PFSK-1 (cell line): Measurements from ENCODE around the gene SLC5A5.

Source experiments
- FOXP2 ChIP-seq: optimal IDR thresholded peaks from 2 replicates; pipeline ENCODE3; 2011; ENCODE audit warnings: borderline replicate concordance, control low read depth, inconsistent platforms; ENCODE audit not compliant: insufficient read depth; ENCODE audit errors: extremely low read length, extremely low read depth
- POLR2AphosphoS5 ChIP-seq: IDR thresholded peaks from 2 replicates; pipeline ENCODE4 v1.6.1; 2012; ENCODE audit warnings: low read depth, mild to moderate bottlenecking, control low read depth, low read length, moderate library complexity
- SIN3A ChIP-seq: IDR thresholded peaks from 2 replicates; pipeline ENCODE4 v1.6.1; 2012; ENCODE audit warnings: mild to moderate bottlenecking, low read length, moderate library complexity, borderline replicate concordance; ENCODE audit not compliant: insufficient read depth
- TAF1 ChIP-seq: IDR thresholded peaks from 2 replicates; pipeline ENCODE4 v1.6.1; 2012; ENCODE audit warnings: low read length, control low read depth, borderline replicate concordance; ENCODE audit not compliant: insufficient read depth
- TF ChIP-seq, protein P1 (sequence below), 2 experiments: IDR thresholded peaks; 2 replicates each; pipeline versions ENCODE4 v1.6.1 to v1.8.0; 2011 to 2012; ENCODE audit warnings: low read depth in 2 of 2, low read length in 2 of 2, control low read depth in 1 of 2, inconsistent platforms in 1 of 2, mild to moderate bottlenecking in 1 of 2, moderate library complexity in 1 of 2; ENCODE audit not compliant: insufficient read depth in 1 of 2

The SLC5A5 gene

DNA sequence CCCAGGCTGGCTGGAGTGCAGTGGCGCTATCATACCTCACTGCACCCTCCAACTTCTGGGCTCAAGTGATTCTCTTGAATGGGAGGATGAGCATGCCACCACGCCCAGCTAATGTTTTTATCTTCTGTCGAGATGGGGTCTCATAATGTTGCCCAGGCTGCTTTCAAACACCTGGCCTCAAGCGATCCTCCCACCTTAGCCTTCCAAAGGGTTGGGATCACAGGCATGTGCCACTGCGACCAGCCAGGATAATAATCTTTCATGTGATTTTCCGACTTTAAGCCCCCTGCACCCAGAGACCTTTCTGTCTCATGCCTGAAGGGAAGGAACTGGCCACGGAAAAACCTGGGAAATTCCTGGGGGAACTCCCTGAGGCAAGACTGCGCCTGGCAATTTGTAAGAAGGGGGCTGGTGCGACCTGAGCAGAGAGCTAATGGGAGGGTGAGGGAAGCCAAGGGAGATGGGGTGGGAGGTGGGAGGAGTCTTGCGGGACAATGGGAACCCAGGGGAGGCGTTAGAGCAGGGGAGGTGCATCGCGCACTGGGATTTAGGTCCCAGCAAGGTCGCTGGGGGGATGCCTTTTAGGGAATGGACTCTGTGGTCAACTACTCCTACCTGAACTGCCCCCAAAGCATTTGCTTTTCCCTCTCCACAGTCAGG is 59.9 kb downstream of the SLC5A5 start:
- TF ChIP-seq FOXP2 = no peak
- no peak for TF ChIP-seq SIN3A
- TF ChIP-seq, protein P1, sequence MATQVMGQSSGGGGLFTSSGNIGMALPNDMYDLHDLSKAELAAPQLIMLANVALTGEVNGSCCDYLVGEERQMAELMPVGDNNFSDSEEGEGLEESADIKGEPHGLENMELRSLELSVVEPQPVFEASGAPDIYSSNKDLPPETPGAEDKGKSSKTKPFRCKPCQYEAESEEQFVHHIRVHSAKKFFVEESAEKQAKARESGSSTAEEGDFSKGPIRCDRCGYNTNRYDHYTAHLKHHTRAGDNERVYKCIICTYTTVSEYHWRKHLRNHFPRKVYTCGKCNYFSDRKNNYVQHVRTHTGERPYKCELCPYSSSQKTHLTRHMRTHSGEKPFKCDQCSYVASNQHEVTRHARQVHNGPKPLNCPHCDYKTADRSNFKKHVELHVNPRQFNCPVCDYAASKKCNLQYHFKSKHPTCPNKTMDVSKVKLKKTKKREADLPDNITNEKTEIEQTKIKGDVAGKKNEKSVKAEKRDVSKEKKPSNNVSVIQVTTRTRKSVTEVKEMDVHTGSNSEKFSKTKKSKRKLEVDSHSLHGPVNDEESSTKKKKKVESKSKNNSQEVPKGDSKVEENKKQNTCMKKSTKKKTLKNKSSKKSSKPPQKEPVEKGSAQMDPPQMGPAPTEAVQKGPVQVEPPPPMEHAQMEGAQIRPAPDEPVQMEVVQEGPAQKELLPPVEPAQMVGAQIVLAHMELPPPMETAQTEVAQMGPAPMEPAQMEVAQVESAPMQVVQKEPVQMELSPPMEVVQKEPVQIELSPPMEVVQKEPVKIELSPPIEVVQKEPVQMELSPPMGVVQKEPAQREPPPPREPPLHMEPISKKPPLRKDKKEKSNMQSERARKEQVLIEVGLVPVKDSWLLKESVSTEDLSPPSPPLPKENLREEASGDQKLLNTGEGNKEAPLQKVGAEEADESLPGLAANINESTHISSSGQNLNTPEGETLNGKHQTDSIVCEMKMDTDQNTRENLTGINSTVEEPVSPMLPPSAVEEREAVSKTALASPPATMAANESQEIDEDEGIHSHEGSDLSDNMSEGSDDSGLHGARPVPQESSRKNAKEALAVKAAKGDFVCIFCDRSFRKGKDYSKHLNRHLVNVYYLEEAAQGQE (IDR thresholded peaks at IDR 0.05; ENCODE audit: insufficient read depth in 1 of 2, low read depth in 2 of 2, low read length in 2 of 2) = no peak
- no peak for TF ChIP-seq POLR2AphosphoS5
- no peak for TF ChIP-seq TAF1

DNA sequence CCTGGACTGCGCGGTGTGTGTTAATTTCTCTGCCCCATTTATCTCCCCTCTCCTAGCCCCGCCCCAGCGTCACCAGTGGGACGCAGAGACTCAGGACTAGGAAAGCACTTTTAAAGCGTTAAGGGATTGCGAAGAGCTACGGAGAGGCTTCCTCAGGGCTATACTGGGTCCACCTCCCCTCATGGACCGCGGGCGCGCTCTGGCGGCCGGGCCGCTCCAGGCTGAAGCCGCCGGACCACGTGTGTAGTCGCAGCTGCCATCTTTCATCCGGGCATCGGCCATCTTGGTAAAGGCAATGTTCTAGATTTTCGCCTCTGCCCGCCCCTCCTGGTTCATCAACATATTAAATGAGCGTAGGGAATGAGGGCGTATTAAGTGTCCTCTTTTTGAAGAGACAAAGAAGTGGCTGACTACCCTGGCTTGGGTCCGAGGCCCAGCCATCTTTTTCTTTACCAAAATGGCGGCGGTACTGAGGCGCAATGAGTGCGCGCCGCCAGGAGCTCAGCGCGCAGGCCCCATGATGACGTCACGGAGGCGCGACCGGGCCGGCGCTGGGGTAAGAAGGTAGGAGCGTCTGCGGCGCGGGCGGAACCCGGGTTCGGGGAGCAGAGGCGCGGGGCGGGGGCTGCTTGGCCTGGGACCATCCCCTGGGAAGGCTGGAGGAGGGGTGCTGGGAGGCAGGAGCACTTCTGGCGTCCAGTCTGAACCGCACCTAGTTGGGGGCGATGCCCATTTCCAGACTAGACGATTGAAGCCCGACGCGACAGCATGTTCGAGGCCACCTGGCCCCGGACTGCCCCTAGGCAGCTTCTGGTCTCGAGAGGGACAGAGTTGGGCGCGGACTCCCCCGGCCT is 61.0 kb downstream of the SLC5A5 start, which contains the start of gene CCDC124:
TSS of gene CCDC124 (plus strand) at position 531 of the 854 bp plus-strand sequence. CDS start 3,406 bp downstream, outside the sequence.
- TF ChIP-seq TAF1 (no peak; the same call in 1 of the 2 replicates), FOXP2 (peak; percentile 39), POLR2AphosphoS5 (peak; percentile 84), SIN3A (peak; percentile 60; the same call in 1 of the 2 replicates)
- TF ChIP-seq, protein P1 (IDR thresholded peaks at IDR 0.05; ENCODE audit: insufficient read depth in 1 of 2, low read depth in 2 of 2, low read length in 2 of 2) = peak in 1 of 2 experiments; percentile 59; a peak in 1 of 4 replicates

DNA sequence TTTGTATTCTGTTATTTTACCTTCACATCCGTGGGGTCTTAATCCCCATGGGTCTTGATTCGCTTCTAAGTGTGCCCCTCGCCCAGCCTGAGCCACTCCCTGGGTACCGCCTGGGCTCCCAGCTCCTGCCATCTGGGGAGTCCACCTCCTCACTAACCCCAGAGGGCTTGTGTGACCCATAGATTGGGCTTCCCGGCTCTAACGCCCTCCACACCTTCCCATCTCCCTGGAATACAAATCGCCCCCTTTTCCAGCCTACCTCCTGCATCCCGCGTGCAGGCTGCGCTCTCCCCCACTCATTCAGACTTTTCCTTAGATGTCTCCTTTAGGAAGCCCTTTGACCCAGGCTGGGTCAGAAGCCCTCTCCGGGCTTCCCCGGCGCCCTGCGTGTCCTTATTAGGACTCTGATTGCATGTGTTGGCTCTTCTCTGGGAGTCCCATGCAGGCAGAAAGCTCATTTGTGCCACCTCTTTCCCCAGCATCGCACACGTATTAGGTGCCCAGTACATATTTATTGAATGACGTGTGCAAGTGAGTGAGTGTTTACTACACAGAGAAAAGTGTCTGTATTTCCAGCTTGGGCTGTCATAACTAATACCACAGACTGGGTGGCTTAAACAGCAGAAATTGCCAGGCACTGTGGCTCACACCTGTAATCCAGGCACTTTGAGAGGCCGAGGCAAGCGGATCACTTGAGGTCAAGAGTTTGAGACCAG is 61.8 kb downstream of the SLC5A5 start:
- TF ChIP-seq FOXP2 = no peak
- TF ChIP-seq POLR2AphosphoS5 = no peak
- TF ChIP-seq SIN3A = no peak
- TF ChIP-seq, protein P1 (IDR thresholded peaks at IDR 0.05; ENCODE audit: insufficient read depth in 1 of 2, low read depth in 2 of 2, low read length in 2 of 2) = no peak
- TF ChIP-seq TAF1 = no peak

DNA sequence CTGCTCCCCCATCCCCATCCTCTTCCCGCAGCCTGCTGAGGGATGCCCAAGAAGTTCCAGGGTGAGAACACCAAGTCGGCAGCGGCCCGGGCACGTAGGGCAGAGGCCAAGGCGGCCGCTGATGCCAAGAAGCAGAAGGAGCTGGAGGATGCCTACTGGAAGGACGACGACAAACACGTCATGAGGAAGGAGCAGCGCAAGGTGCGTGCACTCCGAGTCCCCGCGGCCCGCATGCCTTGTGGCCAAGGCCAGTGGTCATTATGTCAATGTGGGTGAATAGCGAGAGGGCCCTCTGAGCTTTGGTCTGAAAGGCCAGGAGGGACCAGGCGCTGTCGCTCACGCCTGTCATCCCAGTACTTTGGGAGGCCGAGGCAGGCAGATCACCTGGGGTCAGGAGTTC is 64.6 kb downstream of the SLC5A5 start:
- TF ChIP-seq, protein P1 (IDR thresholded peaks at IDR 0.05; ENCODE audit: insufficient read depth in 1 of 2, low read depth in 2 of 2, low read length in 2 of 2) = no peak
- TF ChIP-seq FOXP2 = no peak
- TF ChIP-seq SIN3A = no peak
- TF ChIP-seq TAF1 = no peak
- TF ChIP-seq POLR2AphosphoS5 = no peak
